Mucosa of descending colon (tissue), 3 donors: ENCODE data around the gene PTPN1. TPM values are rescaled to one million over a fixed set of nuclear protein-coding genes. Genes with fewer than 3 reads are reported as not detected.

Experiments
- ATAC-seq: fragments of 200-7000 bp; cut with Tn5 transposase; one replicate; pipeline ENCODE4 v1.9.1; 2020; ENCODE audit warnings: mild to moderate bottlenecking, moderate library complexity
- DNase-seq, 3 donors: peaks; one replicate each; pipeline ENCODE4 v3.0.0-alpha.2; 2020
- H3K36me3 ChIP-seq: fragments of 200-600 bp; one replicate; pipeline ENCODE4 v1.8.0; 2021; ENCODE audit warnings: low read depth, mild to moderate bottlenecking
- H3K4me1 ChIP-seq: fragments of 200-600 bp; one replicate; pipeline ENCODE4 v1.8.0; 2021; ENCODE audit warnings: low read depth, mild to moderate bottlenecking
- H3K4me3 ChIP-seq: fragments of 200-600 bp; one replicate; pipeline ENCODE4 v1.8.0; 2021; ENCODE audit warnings: mild to moderate bottlenecking
- H3K9me3 ChIP-seq: fragments of 200-600 bp; one replicate; pipeline ENCODE4 v1.8.0; 2021; ENCODE audit warnings: mild to moderate bottlenecking
- CTCF ChIP-seq: fragments of 200-600 bp; IDR thresholded peaks from one replicate; pipeline ENCODE4 v1.8.0; 2022; ENCODE audit warnings: antibody characterized with exemption, mild to moderate bottlenecking
- intact Hi-C, 2 donors: fragments of 100-400 bp; cut with DNase I in 1 of 2; cut with micrococcal nuclease in 1 of 2; formaldehyde crosslinking; loops; one replicate each; pipeline versions ENCODE4 v1.11.0 to v1.11.1; 2022; cut with DNase I, micrococcal nuclease
- total RNA-seq, 3 donors: library from RNA; stranded (reverse); fragmentation: NEBNext Ultra II Directional in 2 of 3; extraction: Animal tissue kit (Norgen Biotek cat#: 25700) in 2 of 3; gene quantifications; one replicate each; pipeline versions ENCODE4 v1.2.1 to v1.2.4, GENCODE V29; 2021 to 2023
- donor health status: DM: no; HTN: no; CAD: no; lungs with moderate emphysema.
- donor health status: DM: no; HTN: no; CAD: no.
- donor health status: DM: no; HTN: yes; CAD: no.

The PTPN1 gene
- total RNA-seq, 3 donors from 2014 or later = 33.2 to 35.1 (median 33.4) TPM

- Histone ChIP-seq H3K9me3 (no peaks in the 10 kb centered on the region), H3K4me3 (peak overlapping the region; percentile 90), H3K4me1 (peaks cover 31% of the 10 kb centered on the region), H3K36me3 (no peaks in the 10 kb centered on the region)
- ATAC-seq (peak; percentile 29), DNase-seq (peak in 2 of 3 donors; percentile 42 to 61)
- no peak for TF ChIP-seq CTCF
- intact Hi-C loops = no loop called here
These were observed 741 bp downstream of the PTPN1 start for GRCh38 chr20:50510706-50511542.

- TF ChIP-seq CTCF = no peak
- DNase-seq = no peak
- Histone ChIP-seq H3K4me3 (no peak overlapping the region), H3K4me1 (peaks cover 45% of the 10 kb centered on the region), H3K36me3 (no peaks in the 10 kb centered on the region), H3K9me3 (no peaks in the 10 kb centered on the region)
- intact Hi-C loops = no loop called here
- ATAC-seq = no peak
These were observed 2.1 kb downstream of the PTPN1 start for GRCh38 chr20:50512323-50512722.

- intact Hi-C loops = no loop called here
- no peak overlapping the region for H3K4me3 ChIP-seq
- TF ChIP-seq CTCF = no peak
- H3K36me3 ChIP-seq = no peaks in the 10 kb centered on the region
- H3K4me1 ChIP-seq = peaks cover 56% of the 10 kb centered on the region
- H3K9me3 ChIP-seq = no peaks in the 10 kb centered on the region
- DNase-seq = no peak
- no peak for ATAC-seq
These were observed 3.2 kb downstream of the PTPN1 start for GRCh38 chr20:50513169-50514034.

GRCh38 chr20:50514035-50514337 is 3.8 kb downstream of the PTPN1 start:
- ATAC-seq (no peak), DNase-seq (no peak)
- intact Hi-C loops = no loop called here
- Histone ChIP-seq H3K9me3 (no peaks in the 10 kb centered on the region), H3K4me3 (no peak overlapping the region), H3K36me3 (no peaks in the 10 kb centered on the region), H3K4me1 (peaks cover 62% of the 10 kb centered on the region)
- no peak for TF ChIP-seq CTCF

GRCh38 chr20:50514750-50515149 is 4.6 kb downstream of the PTPN1 start:
- ATAC-seq = no peak
- Histone ChIP-seq H3K4me1 (peaks cover 69% of the 10 kb centered on the region), H3K36me3 (no peaks in the 10 kb centered on the region), H3K9me3 (no peaks in the 10 kb centered on the region), H3K4me3 (no peak overlapping the region)
- intact Hi-C loops = no loop called here
- no peak for DNase-seq
- no peak for TF ChIP-seq CTCF
